Activated CD8-positive, alpha-beta memory T cell treated with anti-CD3 and anti-CD28 coated beads for 36 hours (primary cell): ENCODE measurements around the gene S100P. TPM values are rescaled to one million over a fixed set of nuclear protein-coding genes. Genes with fewer than 3 reads are reported as not detected.
"Not testable (repeated sequence)": the region's sequence is repeated elsewhere in the genome, so short reads cannot be mapped to it uniquely, and the experiment has no call there.

Experiments used
- CTCF ChIA-PET: fragments of 350-600 bp; sonication (Branson Sonifier 250); formaldehyde crosslinking; loops from one replicate; lab custom pipeline; 2021; ENCODE audit warnings: antibody characterized with exemption; lab: Charles Lee
- POLR2A ChIA-PET: fragments of 350-600 bp; sonication (Branson Sonifier 250); formaldehyde crosslinking; loops from one replicate; lab custom pipeline; 2021; ENCODE audit warnings: antibody characterized with exemption; lab: Charles Lee
- total RNA-seq, 2 experiments: library from RNA; stranded (reverse); gene quantifications; one replicate each; pipeline ENCODE4 v1.2.3, GENCODE V29; 2021

The S100P gene
- total RNA-seq, 2 experiments from 2014 or later, result 3.2 to 4.3 TPM

GRCh38 chr4:6709230-6710114 is 15.8 kb downstream of the S100P start, which contains the start of gene MRFAP1L1:
Gene MRFAP1L1 (minus strand): TSS chr4:6709865. CDS start chr4:6709629, 236 bp downstream.
- ChIA-PET CTCF (interaction anchor here (1.2 to 2.5 kb wide), 7 partner anchors 8 to 199 kb away, joined by 3 to 8 read pairs (median 4); a partner anchor contains a TSS), POLR2A (interaction anchor here (1.0 to 3.4 kb wide), 4 partner anchors 19 to 358 kb away, joined by 3 to 20 read pairs (median 4); partner anchors contain the start of genes GRPEL1 and MRFAP1)

GRCh38 chr4:6710282-6710681 is 16.6 kb downstream of the S100P start:
- POLR2A ChIA-PET, result interaction anchor here (1.0 to 3.4 kb wide), 3 partner anchors 20 to 357 kb away, joined by 3 to 20 read pairs (median 4); partner anchors contain the start of gene GRPEL1
- CTCF ChIA-PET, result interaction anchor here (1.2 to 2.5 kb wide), 4 partner anchors 9 to 36 kb away, joined by 4 to 8 read pairs (median 6); a partner anchor contains a TSS

GRCh38 chr4:6710996-6711395 is 17.3 kb downstream of the S100P start:
- CTCF ChIA-PET, result interaction anchor here (1.4 to 2.5 kb wide), 3 partner anchors 9 to 37 kb away, joined by 4 to 8 read pairs (median 6); a partner anchor contains a TSS
- POLR2A ChIA-PET, result no interaction called here

GRCh38 chr4:6714954-6715353 is 21.3 kb downstream of the S100P start:
- CTCF ChIA-PET, result interaction anchor here (1.0 to 7.0 kb wide), 3 partner anchors 40 to 159 kb away, joined by 3 to 90 read pairs (median 3); no protein-coding TSS in a partner anchor
- POLR2A ChIA-PET, result interaction anchor here (0.6 to 1.5 kb wide), 2 partner anchors 24 to 115 kb away, joined by 6 read pairs; no protein-coding TSS in a partner anchor

GRCh38 chr4:6715704-6716017 is 22.0 kb downstream of the S100P start:
- ChIA-PET POLR2A (interaction anchor here (0.6 to 2.0 kb wide), 7 partner anchors 25 to 352 kb away, joined by 3 to 8 read pairs (median 5); partner anchors contain the start of genes GRPEL1 and MRFAP1), CTCF (interaction anchor here (0.8 to 7.0 kb wide), 5 partner anchors 15 to 353 kb away, joined by 3 to 90 read pairs (median 4); no protein-coding TSS in a partner anchor)

GRCh38 chr4:6716018-6716911 is 22.6 kb downstream of the S100P start, which contains the start of gene BLOC1S4:
Gene BLOC1S4 (plus strand): TSS chr4:6716174. CDS start chr4:6716210, 36 bp downstream.
- POLR2A ChIA-PET, result interaction anchor here (0.6 to 2.0 kb wide), 10 partner anchors 8 to 351 kb away, joined by 3 to 8 read pairs (median 4); partner anchors contain the start of genes GRPEL1 and MRFAP1

GRCh38 chr4:6716958-6717655 is 23.4 kb downstream of the S100P start:
- POLR2A ChIA-PET, result interaction anchor here (0.9 to 2.0 kb wide), 5 partner anchors 9 to 350 kb away, joined by 3 to 7 read pairs (median 4); partner anchors contain the start of gene GRPEL1

More at GRCh38 chr4:6716018-6716911, 22.6 kb downstream of the S100P start, which contains the start of gene BLOC1S4:
- CTCF ChIA-PET, result interaction anchor here (0.8 to 7.0 kb wide), 7 partner anchors 8 to 352 kb away, joined by 3 to 90 read pairs (median 4); no protein-coding TSS in a partner anchor

GRCh38 chr4:6718932-6719610 is 25.4 kb downstream of the S100P start:
- ChIA-PET POLR2A (no interaction called here), CTCF (interaction anchor here (1.1 to 7.0 kb wide), 6 partner anchors 9 to 351 kb away, joined by 3 to 90 read pairs (median 6); partner anchors contain the start of gene MRFAP1L1)

More at GRCh38 chr4:6716958-6717655, 23.4 kb downstream of the S100P start:
- CTCF ChIA-PET, result interaction anchor here (1.3 to 7.0 kb wide), 7 partner anchors 9 to 352 kb away, joined by 3 to 90 read pairs (median 4); no protein-coding TSS in a partner anchor

- ChIA-PET POLR2A (interaction anchor here (0.6 kb wide), 1 partner anchor 179 kb away, joined by 3 read pairs; no protein-coding TSS in a partner anchor), CTCF (interaction anchor here (0.7 to 7.0 kb wide), 20 partner anchors 10 to 352 kb away, joined by 3 to 90 read pairs (median 4); partner anchors contain the start of genes GRPEL1 and MRFAP1L1)
Measured at GRCh38 chr4:6719611-6720179, 26.0 kb downstream of the S100P start.

- POLR2A ChIA-PET, result interaction anchor here (0.6 kb wide), 1 partner anchor 179 kb away, joined by 3 read pairs; no protein-coding TSS in a partner anchor
- CTCF ChIA-PET, result interaction anchor here (0.7 to 7.0 kb wide), 27 partner anchors 9 to 352 kb away, joined by 3 to 90 read pairs (median 3); partner anchors contain the start of genes GRPEL1, MRFAP1L1 and TBC1D14
Measured at GRCh38 chr4:6720202-6720699, 26.6 kb downstream of the S100P start.

GRCh38 chr4:6721121-6721520 is 27.4 kb downstream of the S100P start:
- POLR2A ChIA-PET, result no interaction called here
- CTCF ChIA-PET, result interaction anchor here (0.9 to 7.0 kb wide), 5 partner anchors 17 to 320 kb away, joined by 3 to 90 read pairs (median 5); no protein-coding TSS in a partner anchor

- POLR2A ChIA-PET, result no interaction called here
Measured at GRCh38 chr4:6722891-6723290, 29.2 kb downstream of the S100P start.

GRCh38 chr4:6723851-6724250 is 30.2 kb downstream of the S100P start:
- ChIA-PET POLR2A (no interaction called here), CTCF (no interaction called here)

More at GRCh38 chr4:6722891-6723290, 29.2 kb downstream of the S100P start:
- CTCF ChIA-PET, result no interaction called here

GRCh38 chr4:6724421-6725111 is 30.9 kb downstream of the S100P start:
- ChIA-PET CTCF (no interaction called here), POLR2A (no interaction called here)

- CTCF ChIA-PET, POLR2A ChIA-PET: not testable (repeated sequence)
Measured at GRCh38 chr4:6725427-6725961, 31.8 kb downstream of the S100P start.
